Ectodermal cell (in vitro differentiated cells): ENCODE measurements around the gene UNC119. TPM values are rescaled to one million over a fixed set of nuclear protein-coding genes. Genes with fewer than 3 reads are reported as not detected.

ENCODE experiments used
- H3K27ac ChIP-seq: 2 replicates; pipeline ENCODE4 v1.7.0; 2013; ENCODE audit warnings: mild to moderate bottlenecking, low read depth, low read length; ENCODE audit not compliant: insufficient read depth, poor library complexity, severe bottlenecking
- H3K27me3 ChIP-seq: 2 replicates; pipeline ENCODE4 v1.7.0; 2013; ENCODE audit warnings: mild to moderate bottlenecking, low read length; ENCODE audit not compliant: insufficient read depth, control insufficient read depth, poor library complexity, severe bottlenecking
- H3K36me3 ChIP-seq: one replicate; pipeline ENCODE4 v1.7.0; 2013; ENCODE audit warnings: low read length; ENCODE audit not compliant: control insufficient read depth, insufficient read depth
- H3K4me1 ChIP-seq: one replicate; pipeline ENCODE4 v1.7.0; 2013; ENCODE audit warnings: low read length; ENCODE audit not compliant: control insufficient read depth, insufficient read depth
- H3K4me3 ChIP-seq: 2 replicates; pipeline ENCODE4 v1.7.0; 2013; ENCODE audit warnings: low read depth, low read length, control low read depth; ENCODE audit not compliant: insufficient read depth
- H3K9me3 ChIP-seq: 2 replicates; pipeline ENCODE4 v1.7.0; 2013; ENCODE audit warnings: mild to moderate bottlenecking, low read length, moderate library complexity; ENCODE audit not compliant: control insufficient read depth
- WGBS, 2 experiments: methylation state at CpG; one replicate each; pipeline ENCODE4 v1.1.7; 2013; ENCODE audit warnings: missing lambda C conversion rate in 2 of 2; 5-methylcytosine and 5-hydroxymethylcytosine counted together
- polyA plus RNA-seq, 4 experiments: library from polyadenylated mRNA; stranded (reverse); fragments of 50-300 nt; gene quantifications; one replicate each; pipeline ENCODE4 v1.2.3, GENCODE V29; 2013

The UNC119 gene
- 80.1 TPM for polyA plus RNA-seq (2013, experiment 1 of 4)
- 75.4 TPM for polyA plus RNA-seq (2013, experiment 2 of 4)
- 62.4 TPM for polyA plus RNA-seq (2013, experiment 3 of 4)
- 76.0 TPM for polyA plus RNA-seq (2013, experiment 4 of 4)

- H3K4me3 ChIP-seq: peak within 1 kb of the TSS; percentile 55
- no peaks in the 10 kb centered on the region for H3K27me3 ChIP-seq
- WGBS, 2 experiments: 1% methylated on average over 67 of the region's 67 CpGs
- H3K9me3 ChIP-seq: no peaks in the 10 kb centered on the region
- H3K4me1 ChIP-seq: peaks cover 17% of the 10 kb centered on the region
- H3K27ac ChIP-seq: no peak within 1 kb of the TSS
- H3K36me3 ChIP-seq: peaks cover 23% of the 10 kb centered on the region
These were observed at the start of gene UNC119 for GRCh38 chr17:28552176-28552999. Gene UNC119, minus strand, starts transcription at chr17:28552624. Its CDS starts 67 bp downstream, at chr17:28552557.

DNA sequence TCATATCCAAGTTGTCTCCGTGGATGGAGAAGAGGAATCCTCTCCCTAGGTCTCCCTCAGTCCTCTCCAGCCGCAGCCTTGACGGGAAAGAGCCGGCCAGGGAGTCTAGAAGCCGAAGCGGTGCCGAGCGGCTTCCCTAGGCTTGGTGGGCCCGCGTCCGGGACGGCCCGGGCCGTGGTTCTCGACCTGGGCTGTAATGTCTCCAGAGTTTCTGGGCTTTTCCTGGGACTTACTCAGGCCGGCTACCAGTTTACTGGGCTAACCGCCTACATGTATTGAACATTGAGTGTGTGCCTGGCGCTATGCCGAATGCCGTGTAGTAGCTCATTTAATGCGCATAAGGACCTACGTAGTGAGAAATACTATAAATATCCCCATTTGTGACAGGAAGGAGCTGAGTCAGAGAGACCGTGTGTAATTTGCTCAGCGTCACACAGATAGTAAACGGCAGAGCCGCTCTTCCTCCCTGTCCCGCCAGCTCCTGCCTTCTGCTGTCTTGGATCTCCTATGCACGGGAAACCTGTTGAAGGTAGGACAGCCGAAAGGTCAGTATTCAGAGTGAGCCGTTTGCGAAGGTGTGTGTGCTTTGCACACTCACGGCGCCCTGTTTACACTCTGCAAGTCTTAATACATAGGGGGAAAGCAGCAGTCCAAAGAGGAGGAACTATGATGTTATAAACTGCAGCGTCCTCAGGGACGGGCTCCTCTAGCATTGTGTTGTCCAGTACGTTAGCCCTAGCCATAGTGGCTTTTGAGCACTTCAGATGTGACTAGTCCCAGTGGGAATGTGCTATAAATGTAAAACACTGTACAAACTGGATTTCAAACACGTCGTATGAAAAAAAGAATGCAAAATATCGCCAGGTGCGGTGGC is 47.1 kb upstream of the UNC119 start:
- Histone ChIP-seq H3K4me3 (peak overlapping the region; percentile 87), H3K27ac (no peak overlapping the region), H3K36me3 (peaks cover 9% of the 10 kb centered on the region), H3K27me3 (peaks cover 10% of the 10 kb centered on the region), H3K4me1 (peaks cover 6% of the 10 kb centered on the region), H3K9me3 (no peaks in the 10 kb centered on the region)
- 32 to 37% methylated on average over 40 of the region's 40 CpGs for WGBS, 2 experiments

DNA sequence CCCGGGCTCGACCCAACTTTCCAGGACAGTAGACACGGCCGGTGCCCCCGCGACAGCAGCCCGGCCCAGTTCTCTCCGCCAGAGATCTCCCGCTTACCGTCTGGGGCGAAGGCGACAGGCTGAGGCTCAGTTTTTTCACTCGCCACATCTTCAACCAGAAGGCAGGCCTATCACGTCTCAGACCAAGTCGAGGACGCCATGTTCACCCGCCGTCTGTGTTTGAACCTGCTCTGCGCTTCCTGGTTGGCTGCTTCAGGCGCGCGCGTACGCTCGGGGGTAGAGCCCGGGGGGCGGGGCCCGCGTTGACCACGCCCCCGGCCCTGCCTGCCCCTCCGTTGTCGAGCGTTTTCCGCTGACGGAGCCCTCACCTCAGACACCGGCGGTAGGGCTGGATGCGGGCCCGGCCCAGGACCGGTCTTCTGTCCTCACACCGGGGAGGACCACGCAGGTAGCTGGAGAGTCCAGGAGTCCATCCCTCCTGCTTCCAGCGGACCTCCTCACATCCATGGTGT is 46.4 kb upstream of the UNC119 start, which contains the start of gene SPAG5:
Gene SPAG5 (minus strand): TSS at position 227 of the 512 bp plus-strand sequence. CDS start 79 bp downstream, at position 148.
- Histone ChIP-seq H3K27ac (peak within 1 kb of the TSS; percentile 27), H3K4me3 (peak within 1 kb of the TSS; percentile 87), H3K27me3 (peaks cover 10% of the 10 kb centered on the region), H3K4me1 (peaks cover 6% of the 10 kb centered on the region), H3K36me3 (peaks cover 10% of the 10 kb centered on the region), H3K9me3 (no peaks in the 10 kb centered on the region)
- WGBS, 2 experiments: 0% methylated on average over 44 of the region's 44 CpGs

DNA sequence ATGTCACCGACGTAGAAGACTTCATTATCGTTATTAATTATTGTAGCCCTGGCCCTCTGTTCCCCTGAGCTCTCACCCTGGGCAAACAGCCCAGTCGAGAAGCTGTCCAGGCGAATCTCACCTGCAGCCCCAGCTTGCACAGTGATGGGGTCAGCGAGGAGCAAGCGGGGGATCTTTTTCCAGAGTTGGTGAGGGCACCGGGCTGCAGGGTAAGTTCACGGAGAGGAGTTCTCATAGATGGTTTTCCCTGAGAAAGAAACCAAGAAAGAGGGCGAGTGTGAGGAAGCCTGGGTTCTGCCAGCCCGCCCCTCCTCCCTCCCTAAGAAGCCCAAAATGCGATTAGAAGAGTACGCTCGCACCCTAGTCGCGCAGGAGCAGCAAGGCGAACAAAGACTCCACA is 46.0 kb upstream of the UNC119 start:
- H3K9me3 ChIP-seq: no peaks in the 10 kb centered on the region
- H3K4me1 ChIP-seq: peaks cover 6% of the 10 kb centered on the region
- H3K36me3 ChIP-seq: peaks cover 10% of the 10 kb centered on the region
- H3K27ac ChIP-seq: peak overlapping the region; percentile 27
- peaks cover 10% of the 10 kb centered on the region for H3K27me3 ChIP-seq
- WGBS, 2 experiments: 5 to 6% methylated on average over 17 of the region's 17 CpGs
- H3K4me3 ChIP-seq: peak overlapping the region; percentile 87

DNA sequence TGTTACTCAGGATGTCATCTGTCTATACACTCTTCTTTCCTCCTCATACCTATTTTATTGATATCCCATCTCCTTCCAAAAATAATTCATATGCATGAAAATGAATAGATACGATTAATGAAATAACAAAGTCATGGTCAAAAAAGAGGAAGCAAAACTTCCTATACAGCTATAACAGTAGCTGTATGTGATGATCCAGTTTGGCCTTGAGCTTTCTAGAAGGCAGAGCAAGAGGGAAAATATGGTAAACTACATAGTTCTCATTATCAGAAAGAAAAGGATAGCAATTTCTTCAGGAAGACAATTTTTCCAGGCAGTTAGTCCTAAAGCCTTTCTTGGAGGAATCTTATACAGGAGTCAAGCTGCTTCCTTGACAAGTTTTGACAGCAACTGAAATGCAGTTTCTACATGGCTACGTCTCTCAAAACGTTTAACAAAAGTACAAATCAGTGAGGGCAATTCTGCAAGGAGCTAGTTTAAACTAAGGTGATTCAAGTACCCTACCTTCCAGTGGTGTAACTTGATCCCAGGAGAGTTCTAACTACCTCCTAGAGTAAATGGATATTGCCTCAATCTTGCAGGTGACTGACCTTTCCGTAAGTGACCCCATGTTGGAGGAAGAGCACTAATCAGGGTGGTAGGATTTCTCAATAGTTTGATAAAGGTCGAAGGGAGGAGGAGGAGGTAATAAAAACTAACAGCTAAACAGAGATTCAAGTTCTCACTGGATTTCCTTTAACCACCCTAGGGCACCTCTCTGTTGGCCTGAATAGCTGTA is 45.4 kb upstream of the UNC119 start:
- WGBS, 2 experiments: 43 to 62% methylated on average over 4 of the region's 5 CpGs
- peak overlapping the region; percentile 87 for H3K4me3 ChIP-seq
- H3K4me1 ChIP-seq: peaks cover 6% of the 10 kb centered on the region
- H3K9me3 ChIP-seq: no peaks in the 10 kb centered on the region
- no peak overlapping the region for H3K27ac ChIP-seq
- peaks cover 10% of the 10 kb centered on the region for H3K27me3 ChIP-seq
- peaks cover 16% of the 10 kb centered on the region for H3K36me3 ChIP-seq

- H3K27me3 ChIP-seq: no peaks in the 10 kb centered on the region
- peaks cover 66% of the 10 kb centered on the region for H3K36me3 ChIP-seq
- WGBS, 2 experiments: 96 to 98% methylated on average over 4 of the region's 4 CpGs
- H3K9me3 ChIP-seq: no peaks in the 10 kb centered on the region
- no peaks in the 10 kb centered on the region for H3K4me1 ChIP-seq
- H3K27ac ChIP-seq: no peak overlapping the region
- no peak overlapping the region for H3K4me3 ChIP-seq
These were observed 39.8 kb upstream of the UNC119 start for GRCh38 chr17:28592260-28592659.

DNA sequence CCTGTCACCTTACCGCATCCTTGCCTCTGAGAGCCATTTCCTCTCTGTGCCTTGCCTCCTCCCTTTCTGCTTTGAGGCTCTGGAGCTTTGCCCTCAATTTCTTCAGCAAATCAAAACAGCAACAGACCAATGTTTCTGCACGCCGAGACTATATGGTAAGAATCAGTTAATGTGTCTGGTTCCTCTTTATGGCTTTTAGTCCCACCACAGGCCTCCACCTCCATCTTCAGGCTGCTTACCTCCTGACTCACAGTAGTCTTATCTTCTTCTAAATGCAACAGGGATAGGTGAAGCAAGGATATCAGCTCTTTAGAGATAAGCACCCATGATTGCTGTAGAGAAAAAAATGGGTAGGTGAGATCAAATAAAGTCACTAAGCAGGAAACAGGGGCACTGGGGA is 33.4 kb upstream of the UNC119 start:
- Histone ChIP-seq H3K4me1 (no peaks in the 10 kb centered on the region), H3K4me3 (no peak overlapping the region), H3K36me3 (peaks cover 77% of the 10 kb centered on the region), H3K27ac (no peak overlapping the region), H3K27me3 (no peaks in the 10 kb centered on the region), H3K9me3 (no peaks in the 10 kb centered on the region)
- WGBS, 2 experiments: 95 to 100% methylated on average over 2 to 3 of the region's 3 CpGs

DNA sequence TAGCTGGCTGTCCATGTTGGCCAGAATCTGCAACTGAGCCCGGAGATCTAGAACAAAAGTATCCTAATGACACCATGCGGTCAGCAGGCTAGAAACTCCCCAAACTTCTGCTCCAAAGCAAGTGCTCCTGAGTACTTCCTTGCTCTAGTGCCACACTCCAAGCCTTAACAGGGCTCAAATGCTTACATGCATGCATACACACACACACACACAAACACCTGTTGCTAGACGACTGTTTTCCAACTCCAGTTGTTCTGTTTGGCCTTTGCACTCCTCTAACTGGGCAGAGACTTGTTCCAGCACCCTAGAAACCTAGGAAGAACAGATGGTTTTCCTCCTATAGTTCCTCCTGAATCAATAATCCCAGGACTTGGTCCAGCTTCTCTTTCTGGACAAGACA is 32.0 kb upstream of the UNC119 start:
- Histone ChIP-seq H3K27me3 (no peaks in the 10 kb centered on the region), H3K27ac (no peak overlapping the region), H3K9me3 (no peaks in the 10 kb centered on the region), H3K4me3 (no peak overlapping the region), H3K4me1 (no peaks in the 10 kb centered on the region), H3K36me3 (peaks cover 76% of the 10 kb centered on the region)
- WGBS, 2 experiments: 77% methylated on average over 3 of the region's 3 CpGs

DNA sequence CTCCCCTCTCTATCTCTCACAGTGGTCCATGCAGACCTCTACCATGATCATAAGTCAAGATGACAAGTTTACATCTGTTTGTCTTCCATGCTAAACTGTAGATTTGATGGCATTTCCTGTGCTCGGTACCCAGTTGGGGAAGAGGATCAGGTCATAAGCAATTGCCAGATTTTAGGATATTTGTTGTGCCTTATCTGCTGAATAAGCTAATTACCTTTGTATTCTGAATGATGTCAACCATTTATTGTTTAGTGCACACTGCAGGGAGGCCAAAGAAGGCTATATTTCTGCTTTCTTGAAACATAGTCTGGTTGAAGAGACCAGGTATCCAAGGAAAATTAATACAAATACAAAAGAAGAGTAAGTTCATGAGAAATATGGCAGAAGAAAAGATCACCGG is 30.1 kb upstream of the UNC119 start:
- 94 to 95% methylated on average over 2 of the region's 2 CpGs for WGBS, 2 experiments
- Histone ChIP-seq H3K4me1 (no peaks in the 10 kb centered on the region), H3K36me3 (peaks cover 75% of the 10 kb centered on the region)

More for the DNA sequence above, 30.1 kb upstream of the UNC119 start:
- Histone ChIP-seq H3K4me3 (no peak overlapping the region), H3K27ac (no peak overlapping the region), H3K27me3 (no peaks in the 10 kb centered on the region), H3K9me3 (no peaks in the 10 kb centered on the region)
